K562 (cell line): ENCODE results near the gene FBXO9. TPM values are rescaled to one million over a fixed set of nuclear protein-coding genes. Genes with fewer than 3 reads are reported as not detected.

Experiments used
- ATAC-seq: fragments of 200-7000 bp; cut with Tn5 transposase; 3 replicates; pipeline ENCODE4 v1.9.1; 2020; ENCODE audit warnings: moderate library complexity
- BruUV-seq: library from RNA; stranded (reverse); fragments of 400-500 nt; replicated peaks from 2 replicates; lab custom pipeline; 2021; lab: Mats Ljungman, UMichigan
- CTCF ChIA-PET: fragments of 300-600 bp; formaldehyde crosslinking; extraction: SDS; loops from one replicate; lab custom pipeline; 2021; ENCODE audit warnings: low intra/inter-chr PET ratio; lab: Yijun Ruan, JAX
- POLR2A ChIA-PET: fragments of 300-600, 350-650 bp; sonication (Branson Sonifier 250); formaldehyde crosslinking; extraction: SDS; loops from one replicate; lab custom pipeline; 2021; ENCODE audit warnings: antibody characterized with exemption, inconsistent platforms; lab: Yijun Ruan, JAX
- DNase-seq, 4 experiments: peaks; one replicate each; pipeline versions ENCODE4 v3.0.0 to v3.0.0-alpha.2; 2011 to 2018; ENCODE audit warnings: low spot score in 3 of 4, mixed read lengths in 3 of 4; ENCODE audit errors: extremely low read depth in 1 of 4
- FAIRE-seq: peaks from 2 replicates; lab custom pipeline; 2011; peaks lifted over from hg19 to GRCh38; lab: Jason Lieb, UNC
- H2AFZ ChIP-seq: 2 replicates; pipeline ENCODE4 v1.6.0; 2011; ENCODE audit warnings: low read depth, low read length, control low read depth, inconsistent platforms
- H3K27ac ChIP-seq: fragments of 200-600 bp; 3 replicates; pipeline ENCODE4 v1.8.0; 2011; ENCODE audit warnings: low read depth, mild to moderate bottlenecking, control low read depth, inconsistent platforms, low read length, moderate library complexity, mixed read lengths; ENCODE audit errors: extremely low read depth
- H3K27me3 ChIP-seq, 2 experiments: fragments of 300-600 bp in 1 of 2; 2 replicates in 1 of 2; 3 replicates in 1 of 2; pipeline versions ENCODE4 v1.6.0 to v1.8.0; 2011; ENCODE audit warnings: inconsistent platforms in 2 of 2, low read length in 2 of 2, mild to moderate bottlenecking in 1 of 2, mixed read lengths in 1 of 2, moderate library complexity in 1 of 2; ENCODE audit not compliant: control insufficient read depth in 2 of 2, insufficient read depth in 2 of 2
- H3K36me3 ChIP-seq: fragments of 300-600 bp; 3 replicates; pipeline ENCODE4 v1.8.0; 2011; ENCODE audit warnings: mild to moderate bottlenecking, low read length, inconsistent platforms; ENCODE audit not compliant: control insufficient read depth, insufficient read depth
- H3K4me1 ChIP-seq, 2 experiments: fragments of 200-600 bp in 1 of 2; replicated peaks in 1 of 2; 2 replicates in 1 of 2; 3 replicates in 1 of 2; pipeline versions ENCODE4 v1.5.1 to v1.8.0; 2011; ENCODE audit warnings: inconsistent platforms in 2 of 2, low read length in 2 of 2, mild to moderate bottlenecking in 1 of 2, mixed read lengths in 1 of 2, moderate library complexity in 1 of 2; ENCODE audit not compliant: control insufficient read depth in 2 of 2, insufficient read depth in 2 of 2
- H3K4me2 ChIP-seq: 2 replicates; pipeline ENCODE4 v1.6.1; 2011; ENCODE audit warnings: low read length, control low read depth, inconsistent platforms, mixed read lengths; ENCODE audit not compliant: insufficient read depth
- H3K4me3 ChIP-seq: fragments of 200-600 bp; sonication (generic), shearing (Covaris generic); 2 replicates; pipeline ENCODE4 v1.5.1; 2016; ENCODE audit warnings: control low read depth, inconsistent platforms
- H3K79me2 ChIP-seq: fragments of 200-600 bp; 3 replicates; pipeline ENCODE4 v1.8.0; 2011; ENCODE audit warnings: low read length, inconsistent platforms; ENCODE audit not compliant: control insufficient read depth, insufficient read depth
- H3K9ac ChIP-seq, 2 experiments: 2 replicates each; pipeline versions ENCODE4 v1.6.0 to v1.6.1; 2011; ENCODE audit warnings: low read depth in 2 of 2, low read length in 2 of 2, control low read depth in 1 of 2, inconsistent platforms in 1 of 2, mild to moderate bottlenecking in 1 of 2, mixed read lengths in 1 of 2; ENCODE audit not compliant: insufficient read depth in 1 of 2
- H3K9me1 ChIP-seq: one replicate; pipeline ENCODE4 v1.6.0; 2011; ENCODE audit warnings: inconsistent platforms, mild to moderate bottlenecking, low read length, moderate library complexity; ENCODE audit not compliant: control insufficient read depth, insufficient read depth
- H3K9me3 ChIP-seq: replicated peaks from 2 replicates; pipeline ENCODE4 v1.5.1; 2011; ENCODE audit warnings: low read depth, low read length, inconsistent platforms; ENCODE audit not compliant: control insufficient read depth, insufficient read depth
- H4K20me1 ChIP-seq: replicated peaks from 2 replicates; pipeline ENCODE4 v1.6.1; 2011; ENCODE audit warnings: low read length, inconsistent platforms, mixed read lengths; ENCODE audit not compliant: control insufficient read depth, insufficient read depth
- MEF2D ChIP-seq: conservative IDR thresholded peaks from 2 replicates; pipeline ENCODE4 v1.6.1; 2016; ENCODE audit warnings: low read depth, missing genetic modification characterization, missing compliant biosample characterization
- NBN ChIP-seq: fragments of 450-650 bp; IDR thresholded peaks from 2 replicates; pipeline ENCODE4 v1.6.1; 2016; ENCODE audit warnings: low read depth, mild to moderate bottlenecking
- PHB2 ChIP-seq: fragments of 450-650 bp; IDR thresholded peaks from 2 replicates; pipeline ENCODE4 v1.6.1; 2017; ENCODE audit warnings: low read depth
- SMARCB1 ChIP-seq: IDR thresholded peaks from 2 replicates; pipeline ENCODE4 v1.6.1; 2011; ENCODE audit warnings: improper control_type of control experiment, low read depth; ENCODE audit not compliant: insufficient read length
- TAF15 ChIP-seq: fragments of 200-400 bp; formaldehyde crosslinking; IDR thresholded peaks from 2 replicates; pipeline ENCODE4 v1.6.1; 2017; ENCODE audit warnings: mild to moderate bottlenecking, low read depth, low read length, moderate library complexity
- ZNF347 ChIP-seq: fragments of 450-650 bp; formaldehyde crosslinking; IDR thresholded peaks from 2 replicates; pipeline ENCODE4 v1.4.0; 2020; ENCODE audit warnings: low read depth, mild to moderate bottlenecking, moderate library complexity
- ZSCAN29 ChIP-seq: fragments of 450-650 bp; IDR thresholded peaks from 2 replicates; pipeline ENCODE4 v1.6.1; 2017
- whole genome bisulfite sequencing: fragments of 100-300 bp; shearing (Covaris generic); methylation state at CpG from one replicate; pipeline ENCODE4 v1.1.6; 2016; ENCODE audit warnings: low coverage, mixed read lengths; ENCODE audit not compliant: insufficient coverage; ENCODE audit errors: missing lambda C conversion rate; 5-methylcytosine and 5-hydroxymethylcytosine counted together
- in situ Hi-C: fragments of 300-500 bp; cut with MboI; formaldehyde crosslinking; loops from 4 replicates; pipeline ENCODE4 v1.15.0; 2018; ENCODE audit warnings: inconsistent platforms, mixed read lengths
- intact Hi-C: fragments of 100-400 bp; cut with micrococcal nuclease; formaldehyde crosslinking; loops from 2 replicates; pipeline ENCODE4 v1.14.2; 2022
- polyA plus RNA-seq, 8 experiments: library from polyadenylated mRNA; depleted of rRNA in 4 of 8; stranded (reverse) in 5 of 8; unstranded in 3 of 8; fragments of >200 nt; fragmentation: Nextera tagmentation in 2 of 8; fragmentation: Illumina TruSeq in 1 of 8; extraction: Ambion mirVana in 2 of 8; extraction: Trizol in 1 of 8; gene quantifications; 2 replicates each; pipeline versions ENCODE4 v1.2.1 to v1.2.3, GENCODE V29; 2011 to 2014; ENCODE audit warnings: inconsistent platforms in 1 of 8, missing spikeins in 1 of 8
- total RNA-seq, 7 experiments: library from RNA; depleted of rRNA in 6 of 7; stranded (reverse); fragments of >200 nt in 6 of 7; fragmentation: Illumina TruSeq in 2 of 7; extraction: Trizol in 2 of 7; gene quantifications; 2 replicates each; pipeline versions ENCODE4 v1.2.1 to v1.2.3, GENCODE V29; 2011 to 2021; ENCODE audit warnings: low replicate concordance in 1 of 7
- TF ChIP-seq, protein P1 (sequence below): fragments of 450-650 bp; formaldehyde crosslinking; IDR thresholded peaks from 2 replicates; pipeline ENCODE4 v1.4.0; 2020; ENCODE audit warnings: mild to moderate bottlenecking, moderate library complexity

Gene FBXO9
- total and polyA plus RNA-seq, 9 of the 15 experiments (the other 6 are each of a cell fraction or from before 2014, with no cell fraction given): 10.1 to 85.3 (median 51.4) TPM

DNA sequence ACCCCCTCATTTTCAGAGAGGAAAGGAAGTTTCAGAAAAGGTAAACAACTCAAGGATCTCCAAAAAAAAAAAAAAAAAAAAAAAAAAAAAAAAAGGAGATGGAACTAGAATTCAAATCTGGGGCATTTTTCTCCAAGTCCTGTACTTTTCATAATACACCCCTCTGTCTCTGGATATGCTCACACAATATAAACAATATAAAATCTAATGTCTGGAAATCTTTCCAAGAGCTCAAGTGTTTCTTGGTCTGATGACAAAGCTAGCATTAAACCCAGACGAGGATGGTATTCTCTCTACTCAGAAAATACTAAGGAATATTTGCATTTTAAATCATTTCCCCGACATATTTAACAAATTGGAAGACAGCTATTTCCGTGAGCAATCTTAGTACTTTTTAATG lies 77.6 kb downstream of the FBXO9 start (continued):
- TF ChIP-seq, protein P1, sequence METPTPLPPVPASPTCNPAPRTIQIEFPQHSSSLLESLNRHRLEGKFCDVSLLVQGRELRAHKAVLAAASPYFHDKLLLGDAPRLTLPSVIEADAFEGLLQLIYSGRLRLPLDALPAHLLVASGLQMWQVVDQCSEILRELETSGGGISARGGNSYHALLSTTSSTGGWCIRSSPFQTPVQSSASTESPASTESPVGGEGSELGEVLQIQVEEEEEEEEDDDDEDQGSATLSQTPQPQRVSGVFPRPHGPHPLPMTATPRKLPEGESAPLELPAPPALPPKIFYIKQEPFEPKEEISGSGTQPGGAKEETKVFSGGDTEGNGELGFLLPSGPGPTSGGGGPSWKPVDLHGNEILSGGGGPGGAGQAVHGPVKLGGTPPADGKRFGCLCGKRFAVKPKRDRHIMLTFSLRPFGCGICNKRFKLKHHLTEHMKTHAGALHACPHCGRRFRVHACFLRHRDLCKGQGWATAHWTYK (CRISPR knock-in tag): no peak
- no peak for TF ChIP-seq SMARCB1
- no peak for TF ChIP-seq ZNF347 (CRISPR knock-in tag)
- TF ChIP-seq PHB2: no peak
- TF ChIP-seq MEF2D (tag): no peak

- H3K36me3 ChIP-seq: no peaks in the 10 kb centered on the region
- CTCF ChIA-PET: no interaction called here
- intact Hi-C loops: no loop called here
- DNase-seq (no peak), FAIRE-seq (no peak), ATAC-seq (no peak)
- no peak overlapping the region for H3K4me3 ChIP-seq
- H3K4me1 ChIP-seq: no peaks in the 10 kb centered on the region
- TF ChIP-seq TAF15 (no peak), NBN (no peak), ZSCAN29 (no peak)
- H3K27me3 ChIP-seq: peaks cover under 1 to 6% of the 10 kb centered on the region in 2 experiments; a peak in 2 of 5 replicates
- no peak overlapping the region for H3K27ac ChIP-seq
- POLR2A ChIA-PET: no interaction called here
- no peak overlapping the region for H2AFZ ChIP-seq
- H3K9ac ChIP-seq: no peak overlapping the region
- in situ Hi-C loops: no loop called here
- no peaks in the 10 kb centered on the region for H3K79me2 ChIP-seq
- peaks cover 1% of the 10 kb centered on the region; the same call in 1 of the 2 replicates for H3K9me3 ChIP-seq
- H4K20me1 ChIP-seq: no peaks in the 10 kb centered on the region
- no peaks in the 10 kb centered on the region for H3K9me1 ChIP-seq
- no peak overlapping the region for H3K4me2 ChIP-seq
- BruUV-seq: no TSS peak
- 0% methylated on average over 3 of the region's 3 CpGs for WGBS
Measured at GRCh38 chr6:53143710-53144109, 78.5 kb downstream of the FBXO9 start.
